ENCODE data around the gene DPM1. TPM values are rescaled to one million over a fixed set of nuclear protein-coding genes. Genes with fewer than 3 reads are reported as not detected.

DPM1 gene
- total and polyA plus RNA-seq, 8 donors, result 13.6 to 34.8 (median 17.8) TPM

DNA sequence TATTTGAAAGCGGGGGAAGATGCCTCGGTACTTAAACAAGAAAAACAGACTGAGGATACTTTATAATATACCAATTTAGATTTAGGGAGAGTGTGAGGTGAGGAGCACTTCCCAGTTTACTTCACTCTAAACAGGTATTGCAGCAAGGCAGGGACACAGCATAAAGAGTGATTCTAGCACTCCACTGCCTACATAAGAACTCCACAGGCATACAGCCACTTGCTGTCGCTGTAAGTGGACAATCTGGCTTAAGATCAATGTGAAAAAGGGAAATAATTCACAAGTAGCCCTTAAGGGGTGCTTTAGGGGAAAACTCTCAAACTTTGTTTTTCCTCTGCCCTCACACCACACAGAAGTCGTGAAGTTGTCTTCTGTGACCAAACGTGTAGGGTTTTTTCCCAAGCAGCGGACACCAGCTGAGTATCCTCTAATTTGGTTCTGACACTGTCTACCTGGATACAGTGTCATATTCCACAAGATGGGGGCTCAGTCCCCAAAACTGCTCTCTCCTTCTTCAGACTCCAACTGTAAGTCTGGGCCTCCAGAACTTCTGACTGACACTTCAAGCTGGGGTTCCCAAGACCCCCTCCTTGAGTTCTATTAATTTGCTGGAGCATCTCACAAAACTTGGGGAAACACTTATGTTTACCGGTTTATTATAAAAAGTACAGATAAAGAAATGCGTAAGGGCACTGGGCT lies 36.4 kb downstream of the DPM1 start:
- ATAC-seq (no peak), DNase-seq (no peak), FAIRE-seq (no peak)
- Histone ChIP-seq H3K4me1 (peaks cover 9 to 39% (median 39%) of the 10 kb centered on the region in 3 donors), H3K9me3 (no peaks in the 10 kb centered on the region), H3K36me3 (peaks cover 0 to 6% (median 4%) of the 10 kb centered on the region in 3 donors), H3K4me3 (no peak overlapping the region), H3K27ac (no peak overlapping the region), H3K27me3 (no peaks in the 10 kb centered on the region)
- WGBS, 2 donors, result 66 to 71% methylated on average over 8 of the region's 8 CpGs
- TF ChIP-seq, protein P1, sequence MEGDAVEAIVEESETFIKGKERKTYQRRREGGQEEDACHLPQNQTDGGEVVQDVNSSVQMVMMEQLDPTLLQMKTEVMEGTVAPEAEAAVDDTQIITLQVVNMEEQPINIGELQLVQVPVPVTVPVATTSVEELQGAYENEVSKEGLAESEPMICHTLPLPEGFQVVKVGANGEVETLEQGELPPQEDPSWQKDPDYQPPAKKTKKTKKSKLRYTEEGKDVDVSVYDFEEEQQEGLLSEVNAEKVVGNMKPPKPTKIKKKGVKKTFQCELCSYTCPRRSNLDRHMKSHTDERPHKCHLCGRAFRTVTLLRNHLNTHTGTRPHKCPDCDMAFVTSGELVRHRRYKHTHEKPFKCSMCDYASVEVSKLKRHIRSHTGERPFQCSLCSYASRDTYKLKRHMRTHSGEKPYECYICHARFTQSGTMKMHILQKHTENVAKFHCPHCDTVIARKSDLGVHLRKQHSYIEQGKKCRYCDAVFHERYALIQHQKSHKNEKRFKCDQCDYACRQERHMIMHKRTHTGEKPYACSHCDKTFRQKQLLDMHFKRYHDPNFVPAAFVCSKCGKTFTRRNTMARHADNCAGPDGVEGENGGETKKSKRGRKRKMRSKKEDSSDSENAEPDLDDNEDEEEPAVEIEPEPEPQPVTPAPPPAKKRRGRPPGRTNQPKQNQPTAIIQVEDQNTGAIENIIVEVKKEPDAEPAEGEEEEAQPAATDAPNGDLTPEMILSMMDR (IDR thresholded peaks at IDR 0.05), result no peak
- intact Hi-C loops (cut with DNase I), result loop anchor here in 1 of 3 donors (10.0 kb wide), 1 partner anchor 127 kb away; the partner anchor contains the start of gene BCAS4

DNA sequence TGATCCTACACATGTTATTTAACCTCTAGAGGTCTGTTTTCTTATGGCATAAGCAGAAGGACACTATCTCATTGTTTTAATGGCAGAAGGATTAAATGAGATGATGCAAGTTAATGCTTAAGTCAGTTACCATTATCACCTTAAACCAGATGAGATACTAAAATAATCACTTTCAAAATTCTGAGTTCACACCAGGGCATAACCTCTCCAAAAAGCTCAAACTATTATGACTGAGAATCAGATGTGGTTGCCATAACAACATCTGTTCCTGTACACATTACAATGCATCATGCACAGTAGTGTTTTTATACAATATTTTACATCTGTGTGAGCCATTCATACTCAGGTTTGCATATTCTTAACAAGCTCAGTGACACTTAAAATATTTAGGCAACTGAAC lies 37.3 kb downstream of the DPM1 start:
- Histone ChIP-seq H3K27ac (no peak overlapping the region), H3K4me1 (peaks cover 13 to 37% (median 35%) of the 10 kb centered on the region in 3 donors), H3K9me3 (no peaks in the 10 kb centered on the region), H3K4me3 (no peak overlapping the region), H3K36me3 (peaks cover 0 to 6% (median 4%) of the 10 kb centered on the region in 3 donors), H3K27me3 (no peaks in the 10 kb centered on the region)
- TF ChIP-seq, protein P1 (IDR thresholded peaks at IDR 0.05), result no peak
- DNase-seq (no peak), ATAC-seq (no peak), FAIRE-seq (no peak)
- intact Hi-C loops (cut with DNase I), result loop anchor here in 1 of 3 donors (10.0 kb wide), 1 partner anchor 126 kb away; the partner anchor contains the start of gene BCAS4

DNA sequence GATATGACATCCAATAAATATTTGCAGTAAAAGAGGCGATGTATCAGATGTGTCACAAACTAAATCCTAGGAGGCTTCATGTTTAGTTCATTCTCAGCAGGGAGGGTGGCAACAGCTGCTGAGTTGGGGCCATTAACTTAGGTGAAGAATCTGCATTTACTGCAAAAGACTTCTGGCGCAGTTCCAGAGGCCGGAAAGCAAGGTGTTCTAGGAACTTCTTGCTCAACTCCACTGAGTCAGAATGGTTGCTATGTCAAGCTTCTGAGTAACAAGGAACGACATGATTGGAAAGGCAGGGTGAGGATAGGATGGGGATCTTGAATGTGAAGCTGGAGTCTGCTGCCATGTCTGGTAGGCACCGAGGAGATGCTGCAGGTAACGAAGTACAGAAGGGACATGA lies 38.8 kb downstream of the DPM1 start:
- TF ChIP-seq, protein P1 (IDR thresholded peaks at IDR 0.05), result no peak
- DNase-seq, result peak in 4 of 6 donors; percentile 14 to 66 (median 60)
- intact Hi-C loops (cut with DNase I), result no loop called here
- 65 to 71% methylated on average over 6 of the region's 6 CpGs for WGBS, 2 donors
- Histone ChIP-seq H3K27ac (no peak overlapping the region), H3K27me3 (no peaks in the 10 kb centered on the region), H3K4me1 (peaks cover 23 to 40% (median 32%) of the 10 kb centered on the region in 3 donors), H3K4me3 (no peak overlapping the region), H3K9me3 (no peaks in the 10 kb centered on the region), H3K36me3 (peaks cover 0 to 6% (median 4%) of the 10 kb centered on the region in 3 donors)
- FAIRE-seq, result no peak
- peak in 2 of 4 donors; percentile 37 to 47 for ATAC-seq

DNA sequence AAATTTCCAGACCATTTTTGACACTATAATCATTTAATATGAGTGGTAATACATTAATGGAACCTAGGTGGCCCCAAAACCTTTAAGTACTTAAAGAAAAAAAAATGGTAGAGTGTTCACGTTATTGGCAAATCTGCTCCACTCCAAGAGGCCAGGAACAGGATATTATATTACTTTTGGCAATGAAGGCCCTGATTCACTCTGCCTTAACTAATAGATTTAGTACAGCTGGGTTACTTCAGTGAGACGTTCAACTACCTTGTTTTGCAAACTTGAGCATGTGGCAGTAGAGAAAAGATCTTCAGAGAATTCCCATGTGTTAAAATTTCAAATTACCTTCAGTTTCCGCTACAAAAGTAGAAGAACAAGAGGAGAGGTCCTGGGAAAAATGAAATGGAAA lies 39.9 kb downstream of the DPM1 start:
- Histone ChIP-seq H3K27me3 (no peaks in the 10 kb centered on the region), H3K4me3 (no peak overlapping the region), H3K4me1 (peaks cover 23 to 45% (median 36%) of the 10 kb centered on the region in 3 donors), H3K9me3 (no peaks in the 10 kb centered on the region), H3K36me3 (peaks cover 0 to 5% (median 2%) of the 10 kb centered on the region in 3 donors), H3K27ac (no peak overlapping the region)
- 41 to 43% methylated on average over 3 of the region's 3 CpGs for WGBS, 2 donors
- ATAC-seq, result no peak
- TF ChIP-seq, protein P1 (IDR thresholded peaks at IDR 0.05), result no peak
- FAIRE-seq, result no peak
- no peak for DNase-seq
- intact Hi-C loops (cut with DNase I), result no loop called here

DNA sequence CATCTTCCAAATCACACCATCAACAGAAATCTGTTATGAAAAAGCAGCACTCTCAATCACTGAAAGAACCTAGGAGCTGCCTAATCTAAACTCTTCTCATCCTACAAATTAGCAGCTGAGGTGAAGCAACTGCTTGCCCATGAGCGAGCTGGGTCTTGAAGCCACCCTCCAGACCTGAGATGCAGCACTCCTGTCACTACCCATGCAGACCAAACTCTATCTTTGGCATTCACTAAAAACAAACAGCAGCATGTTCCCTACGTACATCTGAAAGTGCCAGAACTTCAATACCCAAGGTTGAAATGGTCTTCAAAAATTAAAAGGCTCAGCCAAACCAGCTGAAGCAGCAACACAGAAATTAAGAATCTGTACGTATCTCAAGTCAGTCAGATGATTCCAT lies 41.4 kb downstream of the DPM1 start:
- Histone ChIP-seq H3K36me3 (no peaks in the 10 kb centered on the region), H3K9me3 (no peaks in the 10 kb centered on the region), H3K4me1 (peaks cover 25 to 44% (median 38%) of the 10 kb centered on the region in 3 donors), H3K27ac (no peak overlapping the region), H3K4me3 (no peak overlapping the region), H3K27me3 (no peaks in the 10 kb centered on the region)
- FAIRE-seq (no peak), DNase-seq (no peak), ATAC-seq (no peak)
- WGBS, 2 donors, result 62 to 63% methylated on average over 3 of the region's 3 CpGs
- intact Hi-C loops (cut with DNase I), result no loop called here
- TF ChIP-seq, protein P1 (IDR thresholded peaks at IDR 0.05), result no peak

Measured in pancreas (tissue), 10 donors.